Peyer's patch (tissue), 4 donors: Measurements from ENCODE around the gene NACC2. TPM values are rescaled to one million over a fixed set of nuclear protein-coding genes. Genes with fewer than 3 reads are reported as not detected.

Experiments used
- DNase-seq, 3 donors: peaks; one replicate each; pipeline ENCODE4 v3.0.0-alpha.2; 2017 to 2019
- H3K27ac ChIP-seq, 4 donors: fragments of 200-600 bp; sonication (generic); one replicate each; pipeline ENCODE4 v1.5.1; 2016 to 2019
- H3K27me3 ChIP-seq, 2 donors: fragments of 200-600 bp; sonication (generic); one replicate each; pipeline ENCODE4 v1.5.1; 2019
- H3K36me3 ChIP-seq, 3 donors: fragments of 200-600 bp; sonication (generic); one replicate each; pipeline ENCODE4 v1.5.1; 2016 to 2019
- H3K4me1 ChIP-seq, 4 donors: fragments of 200-600 bp; sonication (generic); one replicate each; pipeline ENCODE4 v1.5.1; 2016 to 2019
- H3K4me3 ChIP-seq, 4 donors: fragments of 200-600 bp; sonication (generic); 1 replicate in 3 of 4; 2 replicates in 1 of 4; pipeline ENCODE4 v1.5.1; 2016 to 2019; ENCODE audit warnings: mild to moderate bottlenecking in 1 of 4
- H3K9me3 ChIP-seq, 4 donors: fragments of 200-600 bp; sonication (generic); one replicate each; pipeline ENCODE4 v1.5.1; 2016 to 2019; ENCODE audit warnings: mild to moderate bottlenecking in 1 of 4
- POLR2A ChIP-seq, 2 donors: fragments of 450-650 bp; IDR thresholded peaks; one replicate each; pipeline ENCODE4 v1.5.1; 2017; ENCODE audit warnings: antibody characterized with exemption in 2 of 2, mild to moderate bottlenecking in 2 of 2, moderate library complexity in 2 of 2
- total RNA-seq, 4 donors: library from RNA; depleted of rRNA; stranded (reverse); fragments of >200 nt; gene quantifications; one replicate each; pipeline ENCODE4 v1.1.0, GENCODE V29; 2016
- TF ChIP-seq, protein P1 (sequence below), 6 experiments: fragments of 450-650 bp in 4 of 6; fragments of 200-600 bp in 2 of 6; sonication (generic) in 1 of 6; IDR thresholded peaks; one replicate each; pipeline ENCODE4 v1.5.1; 2017 to 2019; ENCODE audit warnings: antibody characterized with exemption in 6 of 6, mild to moderate bottlenecking in 3 of 6, moderate library complexity in 1 of 6

The NACC2 gene
- total RNA-seq, 4 donors from 2014 or later: 8.3 to 24.3 (median 23.1) TPM

DNA sequence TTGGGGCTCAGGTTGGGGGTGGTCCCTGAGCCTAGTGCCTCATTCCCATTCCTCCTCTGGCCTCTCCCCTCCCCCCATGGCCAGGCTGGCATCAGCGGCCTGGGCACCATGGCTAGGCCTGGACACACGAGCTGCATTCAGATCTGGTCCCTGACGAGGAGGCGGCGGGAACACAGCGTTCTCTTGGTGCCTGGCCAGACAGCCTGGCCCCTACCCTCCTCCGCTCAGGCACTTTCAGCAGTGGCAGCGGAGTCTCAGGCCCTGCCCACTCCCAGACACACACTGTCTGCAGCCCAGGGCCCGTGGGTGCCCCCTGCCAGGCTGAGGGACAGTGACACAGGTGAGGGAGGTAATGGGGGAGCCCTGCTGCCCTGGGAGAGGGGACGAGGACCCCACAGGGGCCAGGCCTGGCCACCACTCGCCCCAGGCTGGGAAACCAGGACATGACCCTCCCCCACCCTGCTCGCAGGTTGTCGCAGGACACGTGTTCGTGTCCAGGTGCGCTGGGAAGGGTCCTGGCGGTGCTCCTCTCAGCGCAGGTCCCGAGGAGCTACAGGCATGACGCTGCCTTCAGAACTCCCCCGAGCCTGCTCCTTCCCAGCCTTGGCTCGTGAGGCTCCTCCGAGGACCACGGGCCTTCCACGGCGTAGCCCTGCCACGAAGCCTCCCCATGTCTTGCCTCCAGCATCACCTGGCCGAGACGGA lies 114.0 kb downstream of the NACC2 start:
- Histone ChIP-seq H3K4me1 (no peaks in the 10 kb centered on the region), H3K36me3 (no peaks in the 10 kb centered on the region), H3K27me3 (no peaks in the 10 kb centered on the region), H3K4me3 (no peak overlapping the region), H3K27ac (no peak overlapping the region), H3K9me3 (no peaks in the 10 kb centered on the region)
- TF ChIP-seq, protein P1, sequence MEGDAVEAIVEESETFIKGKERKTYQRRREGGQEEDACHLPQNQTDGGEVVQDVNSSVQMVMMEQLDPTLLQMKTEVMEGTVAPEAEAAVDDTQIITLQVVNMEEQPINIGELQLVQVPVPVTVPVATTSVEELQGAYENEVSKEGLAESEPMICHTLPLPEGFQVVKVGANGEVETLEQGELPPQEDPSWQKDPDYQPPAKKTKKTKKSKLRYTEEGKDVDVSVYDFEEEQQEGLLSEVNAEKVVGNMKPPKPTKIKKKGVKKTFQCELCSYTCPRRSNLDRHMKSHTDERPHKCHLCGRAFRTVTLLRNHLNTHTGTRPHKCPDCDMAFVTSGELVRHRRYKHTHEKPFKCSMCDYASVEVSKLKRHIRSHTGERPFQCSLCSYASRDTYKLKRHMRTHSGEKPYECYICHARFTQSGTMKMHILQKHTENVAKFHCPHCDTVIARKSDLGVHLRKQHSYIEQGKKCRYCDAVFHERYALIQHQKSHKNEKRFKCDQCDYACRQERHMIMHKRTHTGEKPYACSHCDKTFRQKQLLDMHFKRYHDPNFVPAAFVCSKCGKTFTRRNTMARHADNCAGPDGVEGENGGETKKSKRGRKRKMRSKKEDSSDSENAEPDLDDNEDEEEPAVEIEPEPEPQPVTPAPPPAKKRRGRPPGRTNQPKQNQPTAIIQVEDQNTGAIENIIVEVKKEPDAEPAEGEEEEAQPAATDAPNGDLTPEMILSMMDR (IDR thresholded peaks at IDR 0.05): no peak
- no peak for TF ChIP-seq POLR2A (IDR thresholded peaks at IDR 0.05)
- DNase-seq: no peak

DNA sequence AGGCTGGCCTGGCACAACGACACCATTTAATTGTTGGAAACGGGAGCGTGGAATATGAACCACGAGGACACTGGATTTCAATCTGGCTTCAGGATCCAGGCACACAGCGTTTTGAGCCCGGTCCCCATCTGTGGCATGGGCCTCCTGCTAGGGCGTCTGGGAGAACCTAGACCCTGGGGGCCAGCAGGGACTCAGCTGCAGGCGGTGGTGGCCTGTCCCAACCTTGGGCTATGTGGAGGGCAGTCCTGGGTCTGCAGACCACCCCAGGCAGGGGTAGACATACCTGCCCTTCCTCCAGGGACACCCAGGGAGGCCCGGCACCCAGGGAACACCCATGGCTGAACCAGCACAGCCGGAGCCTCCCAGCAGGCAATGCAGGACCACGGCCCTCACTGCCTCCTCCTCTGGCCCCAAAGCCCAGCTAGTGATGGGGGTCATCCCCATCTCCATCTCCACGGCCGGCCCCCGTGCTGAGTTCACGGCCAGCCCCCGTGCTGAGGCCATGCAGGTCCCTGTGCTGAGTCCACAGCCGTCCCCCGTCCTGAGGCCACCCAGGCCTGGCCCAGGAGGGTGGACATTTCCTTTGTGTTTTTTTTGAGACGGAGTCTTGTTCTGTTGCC lies 115.4 kb downstream of the NACC2 start:
- H3K4me3 ChIP-seq: no peak overlapping the region
- no peaks in the 10 kb centered on the region for H3K27me3 ChIP-seq
- no peak for DNase-seq
- no peak overlapping the region for H3K27ac ChIP-seq
- no peaks in the 10 kb centered on the region for H3K36me3 ChIP-seq
- no peaks in the 10 kb centered on the region for H3K4me1 ChIP-seq
- TF ChIP-seq, protein P1 (IDR thresholded peaks at IDR 0.05): no peak
- TF ChIP-seq POLR2A (IDR thresholded peaks at IDR 0.05): no peak
- H3K9me3 ChIP-seq: no peaks in the 10 kb centered on the region

DNA sequence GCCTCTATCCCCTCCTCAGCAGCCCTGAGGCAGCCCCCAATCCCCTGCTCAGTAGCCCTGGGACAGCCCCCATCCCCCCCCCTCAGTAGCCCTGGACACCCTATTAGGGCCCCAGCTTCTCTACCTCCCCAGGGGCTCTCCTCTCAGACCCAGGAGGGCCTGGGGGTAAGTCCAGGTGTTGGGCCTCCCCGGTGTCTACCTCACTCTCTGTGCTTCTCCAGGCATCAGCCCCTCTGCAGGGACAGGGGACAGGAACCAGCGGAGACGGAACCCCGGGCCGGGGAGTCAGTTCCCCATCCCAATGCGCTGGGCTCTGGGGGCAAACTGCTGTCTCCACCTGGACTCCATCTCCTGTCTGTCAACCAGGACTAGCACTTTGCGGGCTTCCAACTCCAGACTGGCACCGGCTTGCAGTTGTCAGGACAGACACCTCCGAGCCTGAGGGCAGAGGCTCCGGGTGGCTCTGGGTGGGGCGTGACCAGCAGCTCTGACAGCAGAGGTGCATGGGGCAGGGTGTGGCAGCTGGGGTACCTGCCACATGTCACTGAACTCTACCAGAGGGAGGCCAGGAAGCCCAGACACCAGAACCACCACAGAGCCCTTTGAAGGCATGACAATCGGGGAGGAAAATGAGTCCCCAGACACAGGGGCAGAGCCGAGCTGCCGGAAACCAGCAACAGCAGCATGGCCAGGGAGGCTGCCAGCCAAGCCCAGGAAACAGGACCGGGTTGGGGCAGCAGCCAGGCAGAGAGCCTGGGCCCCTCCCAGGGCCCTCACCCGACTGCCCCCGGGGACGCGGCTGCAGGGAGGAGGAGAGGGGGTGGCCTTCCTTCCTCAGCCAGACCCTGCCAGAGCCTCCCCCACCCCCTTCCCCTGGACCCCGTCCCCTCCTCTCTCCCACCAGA lies 116.2 kb downstream of the NACC2 start:
- Histone ChIP-seq H3K36me3 (no peaks in the 10 kb centered on the region), H3K9me3 (no peaks in the 10 kb centered on the region), H3K27ac (no peak overlapping the region), H3K4me1 (no peaks in the 10 kb centered on the region), H3K4me3 (no peak overlapping the region), H3K27me3 (no peaks in the 10 kb centered on the region)
- TF ChIP-seq POLR2A (IDR thresholded peaks at IDR 0.05): no peak
- TF ChIP-seq, protein P1 (IDR thresholded peaks at IDR 0.05): no peak
- no peak for DNase-seq

DNA sequence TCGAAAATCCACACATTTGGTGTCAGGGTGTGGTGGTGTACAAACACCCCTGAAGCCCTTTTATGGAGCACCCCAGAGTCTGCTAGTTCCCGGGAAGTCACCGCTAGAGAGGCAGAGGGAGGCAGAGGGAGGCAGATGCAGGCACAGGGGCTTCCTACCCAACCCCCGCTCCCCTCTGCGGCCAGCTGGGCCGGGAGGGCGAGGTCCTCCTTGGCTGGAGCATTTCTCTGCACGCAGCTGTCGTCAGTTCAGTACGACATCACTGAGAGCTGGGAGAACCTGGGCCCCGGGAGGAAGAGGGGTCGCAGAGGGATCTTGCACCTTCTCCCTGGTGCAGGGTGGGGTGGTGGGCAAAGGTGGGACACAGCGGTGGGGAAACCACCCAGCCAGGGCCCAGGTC lies 118.1 kb downstream of the NACC2 start:
- no peak for TF ChIP-seq POLR2A (IDR thresholded peaks at IDR 0.05)
- TF ChIP-seq, protein P1 (IDR thresholded peaks at IDR 0.05): no peak
- no peak overlapping the region for H3K27ac ChIP-seq
- DNase-seq: no peak

GRCh38 chr9:135976531-135976930 lies 118.6 kb downstream of the NACC2 start:
- no peak for DNase-seq
- Histone ChIP-seq H3K4me1 (no peaks in the 10 kb centered on the region), H3K27me3 (no peaks in the 10 kb centered on the region), H3K4me3 (no peak overlapping the region), H3K9me3 (no peaks in the 10 kb centered on the region), H3K36me3 (no peaks in the 10 kb centered on the region), H3K27ac (no peak overlapping the region)
- no peak for TF ChIP-seq POLR2A (IDR thresholded peaks at IDR 0.05)
- TF ChIP-seq, protein P1 (IDR thresholded peaks at IDR 0.05): no peak

More for the DNA sequence above, 118.1 kb downstream of the NACC2 start:
- H3K27me3 ChIP-seq: no peaks in the 10 kb centered on the region
- no peaks in the 10 kb centered on the region for H3K36me3 ChIP-seq
- no peaks in the 10 kb centered on the region for H3K9me3 ChIP-seq
- no peaks in the 10 kb centered on the region for H3K4me1 ChIP-seq
- H3K4me3 ChIP-seq: no peak overlapping the region
